Measurements from ENCODE around the gene VSTM2L. TPM values are rescaled to one million over a fixed set of nuclear protein-coding genes. Genes with fewer than 3 reads are reported as not detected.

Gene VSTM2L
- polyA plus RNA-seq, 3 donors, result 0.78 to 0.90 (median 0.82) TPM

GRCh38 chr20:37929683-37930014 lies 26.7 kb downstream of the VSTM2L start:
- H3K27ac ChIP-seq (ENCODE audit: low read depth, low read length), result no peak overlapping the region
- 54 to 65% (median 55%) methylated on average over 4 of the region's 4 CpGs for WGBS, 3 donors

- H3K27ac ChIP-seq (ENCODE audit: low read depth, low read length), result no peak overlapping the region
These were observed 28.4 kb downstream of the VSTM2L start for GRCh38 chr20:37931153-37931922.

GRCh38 chr20:37932074-37932473 lies 29.1 kb downstream of the VSTM2L start:
- 82 to 88% (median 85%) methylated on average over 8 of the region's 8 CpGs for WGBS, 3 donors
- no peak overlapping the region for H3K27ac ChIP-seq (ENCODE audit: low read depth, low read length)

More at GRCh38 chr20:37931153-37931922, 28.4 kb downstream of the VSTM2L start:
- 76 to 78% (median 77%) methylated on average over 22 to 27 of the region's 27 CpGs for WGBS, 3 donors

DNA sequence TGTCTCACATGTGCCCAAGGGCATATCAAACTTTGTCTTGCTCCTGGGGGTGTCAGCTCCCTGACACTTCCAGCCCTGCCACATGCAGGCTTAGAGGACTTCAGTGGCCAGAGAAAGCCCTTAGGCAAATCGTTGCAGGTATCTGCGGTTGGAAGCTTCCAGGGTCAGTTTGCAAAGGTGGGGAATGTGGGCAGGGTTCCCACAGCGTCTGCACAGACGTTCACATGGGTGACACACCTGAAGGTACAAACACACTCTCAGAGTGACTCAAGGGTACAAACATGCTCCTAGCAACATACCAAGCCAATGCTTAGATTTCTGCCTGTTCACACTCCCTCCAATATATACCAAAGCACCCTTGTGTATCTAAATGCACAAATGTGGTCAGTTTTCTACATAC lies 30.0 kb downstream of the VSTM2L start:
- 35 to 61% (median 53%) methylated on average over 4 of the region's 4 CpGs for WGBS, 3 donors
- H3K27ac ChIP-seq (ENCODE audit: low read depth, low read length), result no peak overlapping the region

GRCh38 chr20:37933786-37934633 lies 31.1 kb downstream of the VSTM2L start:
- WGBS, 3 donors, result 77 to 90% (median 86%) methylated on average over 15 of the region's 15 CpGs
- H3K27ac ChIP-seq (ENCODE audit: low read depth, low read length), result no peak overlapping the region

- H3K27ac ChIP-seq (ENCODE audit: low read depth, low read length), result no peak overlapping the region
- WGBS, 3 donors, result 81 to 88% (median 87%) methylated on average over 11 to 14 of the region's 14 CpGs
These were observed 31.9 kb downstream of the VSTM2L start for GRCh38 chr20:37934634-37935375.

DNA sequence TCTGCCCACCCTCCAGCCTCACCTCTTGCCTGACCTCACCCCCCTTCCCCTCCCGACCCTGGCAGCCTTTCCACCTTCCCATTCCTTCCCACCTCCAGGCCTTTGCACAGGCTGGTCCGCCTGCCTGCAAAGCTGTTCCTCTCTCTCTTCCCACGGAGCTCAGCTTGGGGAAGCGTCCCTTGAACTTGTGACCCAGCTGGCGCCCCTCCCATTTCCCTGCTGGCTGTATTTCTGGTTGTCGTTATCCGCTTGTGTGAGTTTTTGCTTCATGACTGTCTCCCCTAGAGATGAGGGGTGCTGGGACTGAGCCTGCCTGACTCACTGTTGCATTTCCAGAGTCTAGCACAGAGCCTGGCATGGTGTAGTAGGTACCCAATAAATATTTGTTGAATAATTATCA lies 32.5 kb downstream of the VSTM2L start:
- H3K27ac ChIP-seq (ENCODE audit: low read depth, low read length), result no peak overlapping the region
- WGBS, 3 donors, result 36 to 50% (median 42%) methylated on average over 7 of the region's 7 CpGs

GRCh38 chr20:37936041-37936440 lies 33.1 kb downstream of the VSTM2L start:
- 81 to 92% (median 92%) methylated on average over 10 of the region's 10 CpGs for WGBS, 3 donors
- H3K27ac ChIP-seq (ENCODE audit: low read depth, low read length), result no peak overlapping the region

- WGBS, 3 donors, result 82 to 93% (median 92%) methylated on average over 8 of the region's 8 CpGs
- H3K27ac ChIP-seq (ENCODE audit: low read depth, low read length), result no peak overlapping the region
These were observed 33.5 kb downstream of the VSTM2L start for GRCh38 chr20:37936451-37936850.

- WGBS, 3 donors, result 75 to 91% (median 88%) methylated on average over 4 of the region's 4 CpGs
- no peak overlapping the region for H3K27ac ChIP-seq (ENCODE audit: low read depth, low read length)
These were observed 34.8 kb downstream of the VSTM2L start for GRCh38 chr20:37937686-37938085.

- WGBS, 3 donors, result 88 to 93% (median 92%) methylated on average over 12 of the region's 12 CpGs
- no peak overlapping the region for H3K27ac ChIP-seq (ENCODE audit: low read depth, low read length)
These were observed 35.3 kb downstream of the VSTM2L start for GRCh38 chr20:37938181-37938750.

GRCh38 chr20:37938954-37939353 lies 36.0 kb downstream of the VSTM2L start:
- 91 to 95% (median 94%) methylated on average over 9 of the region's 9 CpGs for WGBS, 3 donors
- no peak overlapping the region for H3K27ac ChIP-seq (ENCODE audit: low read depth, low read length)

DNA sequence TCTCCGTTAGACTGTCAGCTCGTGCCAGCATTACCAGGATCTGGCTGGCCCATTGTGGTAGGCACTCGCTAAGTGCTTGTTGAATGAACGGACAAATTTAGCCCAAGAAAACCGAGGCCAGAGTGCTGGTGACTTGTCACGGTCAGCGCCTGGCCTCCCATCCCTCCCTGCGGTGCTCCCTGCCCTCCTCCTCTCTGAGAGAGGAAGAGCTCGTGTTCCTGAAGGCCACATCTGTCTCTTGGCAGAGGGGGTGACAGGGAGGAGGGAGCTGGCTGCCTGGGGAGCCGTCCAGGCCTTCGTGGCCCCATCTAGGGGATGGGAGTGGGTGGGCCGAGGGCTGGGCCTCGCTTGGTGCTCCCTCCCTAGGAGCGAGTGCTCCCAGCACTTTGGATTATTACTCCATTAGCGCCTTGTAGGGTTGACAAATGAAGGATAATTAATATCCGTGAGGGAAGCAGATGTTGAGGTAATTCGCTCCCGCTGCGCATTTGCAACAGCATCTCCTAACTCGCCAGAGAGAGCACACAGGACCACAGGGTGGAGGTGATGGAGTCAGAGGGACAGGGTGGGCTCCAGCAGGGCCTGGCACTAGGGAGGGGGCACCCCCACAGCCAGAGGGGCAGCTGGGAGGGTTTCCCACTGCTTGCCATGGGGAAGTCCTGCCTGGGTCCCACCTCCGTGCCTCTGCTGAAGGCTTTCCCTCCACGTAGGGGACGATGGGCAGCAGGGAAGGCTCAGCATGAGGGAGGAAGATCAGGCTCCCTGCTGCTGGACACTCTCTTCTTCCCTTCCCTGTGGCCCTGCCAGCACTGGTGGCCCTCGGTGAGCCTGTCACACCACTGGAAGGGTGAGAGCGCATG lies 37.0 kb downstream of the VSTM2L start:
- WGBS, 3 donors, result 73 to 82% (median 77%) methylated on average over 24 to 25 of the region's 25 CpGs

DNA sequence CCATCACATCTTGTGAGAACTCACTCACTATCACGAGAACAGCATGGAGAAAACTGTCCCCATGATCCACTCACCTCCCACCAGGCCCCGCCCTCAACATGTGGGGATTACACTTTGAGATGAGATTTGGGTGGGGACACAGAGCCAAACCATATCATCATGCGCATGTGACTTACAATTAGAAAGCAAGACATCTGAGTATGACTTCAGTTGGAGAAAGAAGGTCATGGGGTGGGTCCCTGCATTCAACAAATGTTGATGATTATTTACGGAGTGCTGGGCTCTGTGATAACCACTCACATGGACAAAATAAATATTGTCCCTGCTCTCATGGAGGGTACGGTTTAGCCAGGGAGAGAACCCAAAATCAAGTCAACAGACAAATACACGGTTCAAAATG lies 37.9 kb downstream of the VSTM2L start:
- WGBS, 3 donors, result 70 to 78% (median 77%) methylated on average over 6 of the region's 6 CpGs
- H3K27ac ChIP-seq (ENCODE audit: low read depth, low read length), result no peak overlapping the region

More for the DNA sequence above, 37.0 kb downstream of the VSTM2L start:
- no peak overlapping the region for H3K27ac ChIP-seq (ENCODE audit: low read depth, low read length)

GRCh38 chr20:37941332-37941731 lies 38.4 kb downstream of the VSTM2L start:
- H3K27ac ChIP-seq (ENCODE audit: low read depth, low read length), result no peak overlapping the region
- 60 to 72% (median 67%) methylated on average over 8 of the region's 8 CpGs for WGBS, 3 donors

DNA sequence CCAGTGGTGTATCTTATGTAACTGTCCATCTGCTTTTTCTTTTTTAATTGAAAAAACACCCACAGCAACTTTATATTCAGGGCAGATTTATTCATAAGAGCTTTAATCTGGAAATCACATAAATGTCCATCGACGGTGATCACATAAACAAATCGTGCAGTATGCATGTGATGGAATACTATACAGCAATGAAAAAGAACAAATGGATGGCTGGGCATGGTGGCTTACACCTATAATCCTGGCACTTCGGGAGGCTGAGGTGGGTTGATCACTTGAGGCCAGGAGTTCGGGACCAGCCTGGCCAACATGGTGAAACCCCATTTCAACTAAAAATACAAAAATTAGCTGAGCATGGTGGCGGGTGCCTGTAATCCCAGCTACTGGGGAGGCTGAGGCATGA lies 39.1 kb downstream of the VSTM2L start:
- H3K27ac ChIP-seq (ENCODE audit: low read depth, low read length), result no peak overlapping the region
- WGBS, 3 donors, result 87 to 95% (median 93%) methylated on average over 6 of the region's 6 CpGs

DNA sequence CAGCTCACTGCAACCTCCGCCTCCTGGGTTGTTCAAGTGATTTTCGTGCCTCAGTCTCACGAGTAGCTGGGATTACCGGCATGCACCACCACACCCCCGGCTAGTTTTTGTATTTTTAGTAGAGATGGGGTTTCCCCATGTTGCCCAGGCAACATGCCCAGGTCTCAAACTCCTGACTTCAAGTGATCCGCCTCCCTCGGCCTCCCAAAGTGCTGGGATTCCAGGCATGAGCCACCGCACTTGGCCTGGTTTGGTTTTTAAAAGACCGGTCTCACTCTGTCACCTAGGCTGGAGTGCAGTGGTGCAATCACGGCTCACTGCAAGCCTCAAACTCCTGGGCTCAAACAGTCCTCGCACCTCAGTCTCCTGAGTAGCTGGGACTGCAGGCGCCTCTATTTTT lies 40.1 kb downstream of the VSTM2L start:
- 79 to 81% (median 79%) methylated on average over 12 of the region's 12 CpGs for WGBS, 3 donors
- no peak overlapping the region for H3K27ac ChIP-seq (ENCODE audit: low read depth, low read length)
